GM23248 (cell line): Measurements from ENCODE around the gene RPTN. TPM values are rescaled to one million over a fixed set of nuclear protein-coding genes. Genes with fewer than 3 reads are reported as not detected.
A peak's percentile ranks its signal among the peaks of the same experiment; 100 is the strongest.

Source experiments
- DNase-seq: peaks from one replicate; pipeline ENCODE4 v3.0.0-alpha.2; 2015
- H2AFZ ChIP-seq: fragments of 200-600 bp; sonication (generic); 2 replicates; pipeline ENCODE4 v1.6.1; 2016; ENCODE audit warnings: antibody characterized with exemption
- H3F3A ChIP-seq: fragments of 200-600 bp; sonication (generic); 2 replicates; pipeline ENCODE4 v1.6.1; 2016; ENCODE audit warnings: mild to moderate bottlenecking, antibody characterized with exemption, mixed run types; ENCODE audit not compliant: insufficient read depth
- H3K27ac ChIP-seq: fragments of 200-600 bp; sonication (generic); 2 replicates; pipeline ENCODE4 v1.5.1; 2016; ENCODE audit warnings: mild to moderate bottlenecking
- H3K27me3 ChIP-seq: fragments of 200-600 bp; sonication (generic); replicated peaks from 2 replicates; pipeline ENCODE4 v1.6.1; 2016; ENCODE audit warnings: mild to moderate bottlenecking; ENCODE audit not compliant: insufficient read depth
- H3K36me3 ChIP-seq: fragments of 200-600 bp; sonication (generic); 2 replicates; pipeline ENCODE4 v1.6.1; 2016; ENCODE audit warnings: low read depth, mild to moderate bottlenecking
- H3K4me1 ChIP-seq: fragments of 200-600 bp; sonication (generic); 2 replicates; pipeline ENCODE4 v1.6.1; 2016; ENCODE audit warnings: mild to moderate bottlenecking; ENCODE audit not compliant: insufficient read depth
- H3K4me2 ChIP-seq: fragments of 200-600 bp; sonication (generic); one replicate; pipeline ENCODE4 v1.6.1; 2016; ENCODE audit warnings: mild to moderate bottlenecking; ENCODE audit not compliant: unreplicated experiment
- H3K4me3 ChIP-seq: fragments of 200-600 bp; sonication (generic); 2 replicates; pipeline ENCODE4 v1.5.1; 2016; ENCODE audit warnings: mild to moderate bottlenecking
- H3K79me2 ChIP-seq: fragments of 200-600 bp; sonication (generic); 2 replicates; pipeline ENCODE4 v1.6.1; 2016; ENCODE audit warnings: mild to moderate bottlenecking; ENCODE audit not compliant: insufficient read depth
- H3K9ac ChIP-seq: fragments of 200-600 bp; sonication (generic); 2 replicates; pipeline ENCODE4 v1.6.1; 2016; ENCODE audit warnings: mild to moderate bottlenecking
- H3K9me2 ChIP-seq: fragments of 200-600 bp; sonication (generic); 2 replicates; pipeline ENCODE4 v1.6.1; 2016; ENCODE audit warnings: mixed run types, mild to moderate bottlenecking, moderate library complexity; ENCODE audit not compliant: insufficient read depth
- H3K9me3 ChIP-seq: fragments of 200-600 bp; sonication (generic); one replicate; pipeline ENCODE4 v1.6.1; 2017; ENCODE audit warnings: low read depth
- H4K20me1 ChIP-seq: fragments of 200-600 bp; sonication (generic); 2 replicates; pipeline ENCODE4 v1.6.0; 2016; ENCODE audit not compliant: insufficient read depth
- EZH2 ChIP-seq: fragments of 200-600 bp; sonication (generic); IDR thresholded peaks from 2 replicates; pipeline ENCODE4 v1.6.1; 2018; ENCODE audit warnings: antibody characterized with exemption, mild to moderate bottlenecking; ENCODE audit not compliant: insufficient read depth, poor library complexity, severe bottlenecking
- EZH2phosphoT487 ChIP-seq: fragments of 200-600 bp; sonication (generic); IDR thresholded peaks from 2 replicates; pipeline ENCODE4 v1.6.1; 2018; ENCODE audit warnings: antibody characterized with exemption, moderate library complexity, mild to moderate bottlenecking, low read depth; ENCODE audit not compliant: insufficient read depth
- WGBS, 2 experiments: methylation state at CpG; one replicate each; pipeline ENCODE4 v1.1.6; 2015 to 2017; ENCODE audit warnings: low lambda C conversion rate in 2 of 2, low coverage in 1 of 2; ENCODE audit errors: missing lambda C conversion rate in 2 of 2; 5-methylcytosine and 5-hydroxymethylcytosine counted together
- in situ Hi-C: fragments of 300-500 bp; cut with MboI; formaldehyde crosslinking; loops from 2 replicates; pipeline ENCODE4 v1.15.0; 2020
- polyA plus RNA-seq: library from polyadenylated mRNA; unstranded; fragments of >200 nt; fragmentation: Nextera tagmentation; extraction: Ambion mirVana; gene quantifications from 2 replicates; pipeline ENCODE4 v1.2.1, GENCODE V29; 2016
- total RNA-seq: library from RNA; depleted of rRNA; stranded (reverse); fragments of >200 nt; shearing (Covaris generic); gene quantifications from 2 replicates; pipeline ENCODE4 v1.2.3, GENCODE V29; 2014

RPTN gene
- total and polyA plus RNA-seq, 2 experiments from 2014 or later = 0.05 TPM; not detected in 1

GRCh38 chr1:152143150-152143887, 15.7 kb downstream of the RPTN start:
- no peaks in the 10 kb centered on the region for H3K9me3 ChIP-seq
- no peaks in the 10 kb centered on the region for H3K36me3 ChIP-seq
- H3F3A ChIP-seq = peaks cover 9% of the 10 kb centered on the region; the same call in 1 of the 2 replicates
- H3K4me2 ChIP-seq = no peak overlapping the region
- no peak overlapping the region for H3K4me3 ChIP-seq
- WGBS, 2 experiments = 13 to 17% methylated on average over 2 of the region's 2 CpGs
- peaks cover 13% of the 10 kb centered on the region for H3K27me3 ChIP-seq
- no peak overlapping the region for H3K9ac ChIP-seq
- no peak overlapping the region for H2AFZ ChIP-seq
- peaks cover 15% of the 10 kb centered on the region for H3K4me1 ChIP-seq
- H3K79me2 ChIP-seq = no peaks in the 10 kb centered on the region
- peak; percentile 42 for DNase-seq
- no peak for TF ChIP-seq EZH2phosphoT487
- TF ChIP-seq EZH2 = no peak
- H3K27ac ChIP-seq = no peak overlapping the region
- no peaks in the 10 kb centered on the region for H3K9me2 ChIP-seq
- H4K20me1 ChIP-seq = no peaks in the 10 kb centered on the region
- in situ Hi-C loops = no loop called here

- no peak overlapping the region for H3K4me3 ChIP-seq
- 0 to 4% methylated on average over 1 of the region's 1 CpG for whole genome bisulfite sequencing, 2 experiments
These were observed 16.9 kb downstream of the RPTN start for GRCh38 chr1:152141971-152142584.

GRCh38 chr1:152137215-152137614, 21.8 kb downstream of the RPTN start:
- in situ Hi-C loops = no loop called here
- Histone ChIP-seq H3K27me3 (peaks cover 57% of the 10 kb centered on the region), H3K4me2 (no peak overlapping the region), H3K4me1 (no peaks in the 10 kb centered on the region), H3K9me3 (no peaks in the 10 kb centered on the region), H4K20me1 (no peaks in the 10 kb centered on the region), H3K27ac (no peak overlapping the region), H3F3A (no peaks in the 10 kb centered on the region), H2AFZ (no peak overlapping the region), H3K79me2 (no peaks in the 10 kb centered on the region), H3K9ac (no peak overlapping the region), H3K4me3 (no peak overlapping the region), H3K36me3 (no peaks in the 10 kb centered on the region), H3K9me2 (no peaks in the 10 kb centered on the region)
- DNase-seq = no peak
- TF ChIP-seq EZH2 (no peak), EZH2phosphoT487 (no peak)

More at GRCh38 chr1:152141971-152142584, 16.9 kb downstream of the RPTN start:
- Histone ChIP-seq H3K9me2 (no peaks in the 10 kb centered on the region), H3K9ac (no peak overlapping the region), H3K27me3 (peaks cover 20% of the 10 kb centered on the region), H3K4me1 (peaks cover 15% of the 10 kb centered on the region), H4K20me1 (no peaks in the 10 kb centered on the region), H3K27ac (no peak overlapping the region), H2AFZ (no peak overlapping the region), H3K4me2 (no peak overlapping the region), H3K36me3 (no peaks in the 10 kb centered on the region), H3F3A (peaks cover 9% of the 10 kb centered on the region; the same call in 1 of the 2 replicates), H3K9me3 (no peaks in the 10 kb centered on the region), H3K79me2 (no peaks in the 10 kb centered on the region)
- peak; percentile 86 for DNase-seq
- in situ Hi-C loops = no loop called here
- TF ChIP-seq EZH2 (no peak), EZH2phosphoT487 (no peak)

GRCh38 chr1:152130186-152130585, 28.8 kb downstream of the RPTN start:
- H3K27me3 ChIP-seq = peaks cover 52% of the 10 kb centered on the region
- no peaks in the 10 kb centered on the region for H3F3A ChIP-seq
- no peak overlapping the region for H3K9ac ChIP-seq
- TF ChIP-seq EZH2phosphoT487 (no peak), EZH2 (no peak)
- no peaks in the 10 kb centered on the region for H3K36me3 ChIP-seq
- H3K79me2 ChIP-seq = no peaks in the 10 kb centered on the region
- H3K9me3 ChIP-seq = no peaks in the 10 kb centered on the region
- H3K9me2 ChIP-seq = no peaks in the 10 kb centered on the region
- in situ Hi-C loops = no loop called here
- no peak overlapping the region for H2AFZ ChIP-seq
- H3K4me2 ChIP-seq = no peak overlapping the region
- H4K20me1 ChIP-seq = no peaks in the 10 kb centered on the region
- no peaks in the 10 kb centered on the region for H3K4me1 ChIP-seq
- DNase-seq = no peak
- H3K27ac ChIP-seq = no peak overlapping the region
- H3K4me3 ChIP-seq = no peak overlapping the region

- Histone ChIP-seq H4K20me1 (no peaks in the 10 kb centered on the region), H3K79me2 (no peaks in the 10 kb centered on the region), H2AFZ (no peak overlapping the region), H3K4me2 (no peak overlapping the region), H3K4me3 (no peak overlapping the region), H3K36me3 (no peaks in the 10 kb centered on the region), H3K9me2 (no peaks in the 10 kb centered on the region), H3K9ac (no peak overlapping the region), H3F3A (no peaks in the 10 kb centered on the region), H3K9me3 (no peaks in the 10 kb centered on the region), H3K4me1 (no peaks in the 10 kb centered on the region), H3K27ac (no peak overlapping the region), H3K27me3 (peaks cover 52% of the 10 kb centered on the region)
- in situ Hi-C loops = no loop called here
- TF ChIP-seq EZH2 (no peak), EZH2phosphoT487 (no peak)
- no peak for DNase-seq
These were observed 31.4 kb downstream of the RPTN start for GRCh38 chr1:152127673-152128072.
